Measurements from ENCODE around the gene FAF1.

FAF1 gene

GRCh38 chr1:50542362-50542761 is 417.7 kb downstream of the FAF1 start:
- Histone ChIP-seq H3K4me1 (ENCODE audit: control insufficient read depth, insufficient read depth, low read length) (no peaks in the 10 kb centered on the region), H3K9me3 (ENCODE audit: control insufficient read depth, insufficient read depth, low read depth, low read length) (no peaks in the 10 kb centered on the region), H3K4me3 (ENCODE audit: low read depth, low read length) (no peak overlapping the region), H3K36me3 (ENCODE audit: control insufficient read depth in 2 of 2, insufficient read depth in 1 of 2, low read length in 2 of 2) (no peaks in the 10 kb centered on the region; a peak in 2 of 3 replicates), H3K27ac (ENCODE audit: extremely low read depth, low read depth, low read length) (no peak overlapping the region)
- POLR2A ChIA-PET, result no interaction called here
- CTCF ChIA-PET, result no interaction called here
- TF ChIP-seq IKZF3 (tag by site-specific recombination; IDR thresholded peaks at IDR 0.05) (no peak), ZBTB17 (tag by site-specific recombination; IDR thresholded peaks at IDR 0.05) (no peak), TRIM28 (IDR thresholded peaks at IDR 0.05; ENCODE audit: borderline replicate concordance, low read length) (no peak), ZNF302 (tag by site-specific recombination; IDR thresholded peaks at IDR 0.05; ENCODE audit: low read depth) (no peak), GLI4 (tag by site-specific recombination; IDR thresholded peaks at IDR 0.05) (no peak), SP3 (tag by site-specific recombination; IDR thresholded peaks at IDR 0.05) (no peak), ZBTB6 (tag by site-specific recombination; IDR thresholded peaks at IDR 0.05) (no peak), ZNF311 (tag by site-specific recombination; IDR thresholded peaks at IDR 0.05; ENCODE audit: borderline replicate concordance) (no peak), ZNF112 (tag by site-specific recombination; IDR thresholded peaks at IDR 0.05) (no peak), GLIS2 (tag by site-specific recombination; IDR thresholded peaks at IDR 0.05) (no peak)

GRCh38 chr1:50538476-50538875 is 421.6 kb downstream of the FAF1 start:
- POLR2A ChIA-PET, result no interaction called here
- Histone ChIP-seq H3K4me3 (ENCODE audit: low read depth, low read length) (no peak overlapping the region), H3K36me3 (ENCODE audit: control insufficient read depth in 2 of 2, insufficient read depth in 1 of 2, low read length in 2 of 2) (no peaks in the 10 kb centered on the region; a peak in 1 of 3 replicates), H3K4me1 (ENCODE audit: control insufficient read depth, insufficient read depth, low read length) (no peaks in the 10 kb centered on the region), H3K27ac (ENCODE audit: extremely low read depth, low read depth, low read length) (no peak overlapping the region), H3K9me3 (ENCODE audit: control insufficient read depth, insufficient read depth, low read depth, low read length) (no peaks in the 10 kb centered on the region)
- CTCF ChIA-PET, result no interaction called here
- TF ChIP-seq ZNF18 (tag by site-specific recombination; IDR thresholded peaks at IDR 0.05) (no peak), ZNF211 (tag by site-specific recombination; IDR thresholded peaks at IDR 0.05; ENCODE audit: low read depth) (no peak), PRDM1 (tag by site-specific recombination; IDR thresholded peaks at IDR 0.05) (no peak), ZNF473 (tag by site-specific recombination; IDR thresholded peaks at IDR 0.05) (no peak), ZNF223 (tag by site-specific recombination; IDR thresholded peaks at IDR 0.05) (no peak), ZNF10 (tag by site-specific recombination; IDR thresholded peaks at IDR 0.05) (no peak), ZNF571 (tag by site-specific recombination; IDR thresholded peaks at IDR 0.05) (no peak), KLF7 (tag by site-specific recombination; IDR thresholded peaks at IDR 0.05; ENCODE audit: borderline replicate concordance) (no peak), ZBTB48 (tag by site-specific recombination; IDR thresholded peaks at IDR 0.05) (no peak), OSR2 (tag by site-specific recombination; IDR thresholded peaks at IDR 0.05) (no peak), ZXDB (tag by site-specific recombination; IDR thresholded peaks at IDR 0.05) (no peak), HOXC10 (CRISPR knock-in tag; IDR thresholded peaks at IDR 0.05) (no peak), ZNF335 (tag by site-specific recombination; conservative IDR thresholded peaks at IDR 0.05) (no peak), ZNF404 (tag by site-specific recombination; IDR thresholded peaks at IDR 0.05) (no peak), ZNF585B (tag by site-specific recombination; IDR thresholded peaks at IDR 0.05) (no peak)

Measured in HEK293 (cell line).